AG09319 (cell line): ENCODE data around the gene PANX2.
"Not testable (repeated sequence)": the region's sequence is repeated elsewhere in the genome, so short reads cannot be mapped to it uniquely, and the experiment has no call there.

Experiments
- DNase-seq: peaks from one replicate; pipeline ENCODE4 v3.0.0-alpha.2; 2010; ENCODE audit warnings: low read depth; ENCODE audit errors: extremely low read depth
- CTCF ChIP-seq: IDR thresholded peaks from 2 replicates; pipeline ENCODE4 v1.5.1; 2011; ENCODE audit warnings: low read depth, mild to moderate bottlenecking, inconsistent platforms, low read length, moderate library complexity

PANX2 gene

GRCh38 chr22:50134481-50134880 is 36.0 kb upstream of the PANX2 start:
- no peak for TF ChIP-seq CTCF
- DNase-seq: no peak

- no peak for TF ChIP-seq CTCF
- DNase-seq: no peak
Observed at GRCh38 chr22:50136581-50137015, 33.9 kb upstream of the PANX2 start.

- not testable (repeated sequence) for DNase-seq
Observed at GRCh38 chr22:50137277-50137676, 33.3 kb upstream of the PANX2 start.

GRCh38 chr22:50138041-50138440 is 32.5 kb upstream of the PANX2 start:
- DNase-seq: no peak
- TF ChIP-seq CTCF: no peak

GRCh38 chr22:50138988-50139387 is 31.5 kb upstream of the PANX2 start:
- no peak for TF ChIP-seq CTCF
- DNase-seq: no peak

GRCh38 chr22:50139843-50140415 is 30.6 kb upstream of the PANX2 start:
- no peak for DNase-seq
- TF ChIP-seq CTCF: no peak

- TF ChIP-seq CTCF: no peak
- no peak for DNase-seq
Observed at GRCh38 chr22:50140615-50141014, 29.9 kb upstream of the PANX2 start.

GRCh38 chr22:50141462-50141861 is 29.1 kb upstream of the PANX2 start:
- no peak for DNase-seq
- no peak for TF ChIP-seq CTCF
